ENCODE results near the gene GABRG3. TPM values are rescaled to one million over a fixed set of nuclear protein-coding genes. Genes with fewer than 3 reads are reported as not detected.

The GABRG3 gene
- total and polyA plus RNA-seq, 4 donors, result 0.02 to 0.19 TPM; not detected in 2

GRCh38 chr15:27359586-27359985, 388.6 kb downstream of the GABRG3 start:
- TF ChIP-seq TAF1 (conservative IDR thresholded peaks at IDR 0.05), result no peak
- TF ChIP-seq RAD21 (IDR thresholded peaks at IDR 0.05), result no peak
- no peak for TF ChIP-seq SP1 (IDR thresholded peaks at IDR 0.05)
- TF ChIP-seq HNF4A (conservative IDR thresholded peaks at IDR 0.05), result no peak
- TF ChIP-seq CTCF (IDR thresholded peaks at IDR 0.05; ENCODE audit: low read depth, low read length, missing input control), result no peak
- TF ChIP-seq HNF4G (IDR thresholded peaks at IDR 0.05), result no peak
- no peak for TF ChIP-seq REST (IDR thresholded peaks at IDR 0.05)
- Histone ChIP-seq H3K4me3 (ENCODE audit: low read depth in 1 of 3, low read length in 3 of 3) (no peak overlapping the region), H3K9ac (ENCODE audit: low read depth in 1 of 2, low read length in 2 of 2) (no peak overlapping the region), H3K36me3 (ENCODE audit: control insufficient read depth in 4 of 4, insufficient read depth in 3 of 4, low read depth in 1 of 4, low read length in 3 of 4) (no peaks in the 10 kb centered on the region), H3K4me1 (ENCODE audit: control insufficient read depth in 4 of 4, insufficient read depth in 4 of 4, low read length in 3 of 4) (no peaks in the 10 kb centered on the region), H3K27ac (ENCODE audit: low read depth in 1 of 2, low read length in 2 of 2) (no peak overlapping the region), H3K9me3 (ENCODE audit: control insufficient read depth in 4 of 4, low read length in 3 of 4) (no peaks in the 10 kb centered on the region), H3K27me3 (ENCODE audit: control insufficient read depth in 4 of 4, insufficient read depth in 4 of 4, low read length in 3 of 4) (peaks cover 0 to 2% (median 0%) of the 10 kb centered on the region in 4 donors)
- DNase-seq (ENCODE audit: low spot score), result no peak
- WGBS, result 76% methylated on average over 7 of the region's 7 CpGs

GRCh38 chr15:27360316-27360715, 389.3 kb downstream of the GABRG3 start:
- H3K27me3 ChIP-seq (ENCODE audit: control insufficient read depth in 4 of 4, insufficient read depth in 4 of 4, low read length in 3 of 4), result peaks cover 0 to 2% (median 0%) of the 10 kb centered on the region in 4 donors
- H3K36me3 ChIP-seq (ENCODE audit: control insufficient read depth in 4 of 4, insufficient read depth in 3 of 4, low read depth in 1 of 4, low read length in 3 of 4), result no peaks in the 10 kb centered on the region
- DNase-seq (ENCODE audit: low spot score), result no peak
- no peak for TF ChIP-seq YY1 (IDR thresholded peaks at IDR 0.05)
- no peak for TF ChIP-seq ZBTB33 (IDR thresholded peaks at IDR 0.05)
- TF ChIP-seq ATF3 (IDR thresholded peaks at IDR 0.05), result no peak
- no peak for TF ChIP-seq RAD21 (IDR thresholded peaks at IDR 0.05)
- TF ChIP-seq HNF4G (IDR thresholded peaks at IDR 0.05), result no peak
- no peaks in the 10 kb centered on the region for H3K4me1 ChIP-seq (ENCODE audit: control insufficient read depth in 4 of 4, insufficient read depth in 4 of 4, low read length in 3 of 4)
- H3K27ac ChIP-seq (ENCODE audit: low read depth in 1 of 2, low read length in 2 of 2), result no peak overlapping the region
- H3K9ac ChIP-seq (ENCODE audit: low read depth in 1 of 2, low read length in 2 of 2), result no peak overlapping the region
- no peak overlapping the region for H3K4me3 ChIP-seq (ENCODE audit: low read depth in 1 of 3, low read length in 3 of 3)
- H3K9me3 ChIP-seq (ENCODE audit: control insufficient read depth in 4 of 4, low read length in 3 of 4), result no peaks in the 10 kb centered on the region
- WGBS, result 77% methylated on average over 7 of the region's 7 CpGs

GRCh38 chr15:27361438-27361837, 390.5 kb downstream of the GABRG3 start:
- Histone ChIP-seq H3K9ac (ENCODE audit: low read depth in 1 of 2, low read length in 2 of 2) (no peak overlapping the region), H3K9me3 (ENCODE audit: control insufficient read depth in 4 of 4, low read length in 3 of 4) (no peaks in the 10 kb centered on the region), H3K4me1 (ENCODE audit: control insufficient read depth in 4 of 4, insufficient read depth in 4 of 4, low read length in 3 of 4) (no peaks in the 10 kb centered on the region), H3K36me3 (ENCODE audit: control insufficient read depth in 4 of 4, insufficient read depth in 3 of 4, low read depth in 1 of 4, low read length in 3 of 4) (no peaks in the 10 kb centered on the region), H3K4me3 (ENCODE audit: low read depth in 1 of 3, low read length in 3 of 3) (no peak overlapping the region), H3K27ac (ENCODE audit: low read depth in 1 of 2, low read length in 2 of 2) (no peak overlapping the region), H3K27me3 (ENCODE audit: control insufficient read depth in 4 of 4, insufficient read depth in 4 of 4, low read length in 3 of 4) (peaks cover 0 to 2% (median 0%) of the 10 kb centered on the region in 4 donors)
- no peak for DNase-seq (ENCODE audit: low spot score)
- 58% methylated on average over 5 of the region's 5 CpGs for WGBS
- TF ChIP-seq CTCF (IDR thresholded peaks at IDR 0.05; ENCODE audit: low read depth, low read length, missing input control) (no peak), RAD21 (IDR thresholded peaks at IDR 0.05) (no peak), HNF4A (conservative IDR thresholded peaks at IDR 0.05) (no peak), FOXA1 (IDR thresholded peaks at IDR 0.05) (no peak), TAF1 (conservative IDR thresholded peaks at IDR 0.05) (no peak), SP1 (IDR thresholded peaks at IDR 0.05) (no peak), REST (IDR thresholded peaks at IDR 0.05) (no peak), RXRA (IDR thresholded peaks at IDR 0.05) (no peak), JUND (IDR thresholded peaks at IDR 0.05) (no peak)

All from liver (tissue), 9 donors.